CD14-positive monocyte (primary cell): Measurements from ENCODE around the gene TTBK1. TPM values are rescaled to one million over a fixed set of nuclear protein-coding genes. Genes with fewer than 3 reads are reported as not detected.

Experiments used
- DNase-seq, 3 donors: peaks; one replicate each; pipeline ENCODE4 v3.0.0-alpha.2; 2011 to 2022
- H2AFZ ChIP-seq: 2 replicates; pipeline ENCODE4 v1.6.0; 2012; ENCODE audit warnings: mild to moderate bottlenecking, low read depth, low read length, inconsistent platforms; ENCODE audit not compliant: insufficient read depth, poor library complexity, severe bottlenecking
- H3K27ac ChIP-seq, 2 donors: 1 replicate in 1 of 2; 2 replicates in 1 of 2; pipeline ENCODE4 v1.5.1; 2012 to 2013; ENCODE audit warnings: low read length in 2 of 2, control low read depth in 1 of 2, inconsistent platforms in 1 of 2, low read depth in 1 of 2, mild to moderate bottlenecking in 1 of 2
- H3K27me3 ChIP-seq, 2 donors: one replicate each; pipeline versions ENCODE4 v1.6.0 to v1.6.1; 2011 to 2013; ENCODE audit warnings: low read length in 2 of 2; ENCODE audit not compliant: control insufficient read depth in 2 of 2, insufficient read depth in 2 of 2
- H3K36me3 ChIP-seq, 2 donors: replicated peaks in 1 of 2; 1 replicate in 1 of 2; 2 replicates in 1 of 2; pipeline versions ENCODE4 v1.5.1 to v1.6.1; 2012 to 2013; ENCODE audit warnings: low read length in 2 of 2, control low read depth in 1 of 2, inconsistent platforms in 1 of 2, mild to moderate bottlenecking in 1 of 2; ENCODE audit not compliant: insufficient read depth in 2 of 2, control insufficient read depth in 1 of 2
- H3K4me1 ChIP-seq, 2 donors: 1 replicate in 1 of 2; 2 replicates in 1 of 2; pipeline versions ENCODE4 v1.5.1 to v1.6.1; 2012 to 2013; ENCODE audit warnings: low read length in 2 of 2, control low read depth in 1 of 2, inconsistent platforms in 1 of 2, mild to moderate bottlenecking in 1 of 2, moderate library complexity in 1 of 2; ENCODE audit not compliant: insufficient read depth in 2 of 2, control insufficient read depth in 1 of 2
- H3K4me2 ChIP-seq: replicated peaks from 2 replicates; pipeline ENCODE3; 2012; ENCODE audit warnings: low read length, moderate library complexity, mild to moderate bottlenecking; ENCODE audit not compliant: poor library complexity, severe bottlenecking; ENCODE audit errors: extremely low read depth
- H3K4me3 ChIP-seq, 3 experiments: fragments of 200-600 bp in 1 of 3; sonication (generic) in 1 of 3; replicated peaks in 1 of 3; 1 replicate in 2 of 3; 2 replicates in 1 of 3; pipeline ENCODE4 v1.5.1; 2011 to 2013; ENCODE audit warnings: low read length in 3 of 3, mild to moderate bottlenecking in 3 of 3, control low read depth in 2 of 3, low read depth in 2 of 3, inconsistent platforms in 1 of 3, moderate library complexity in 1 of 3
- H3K79me2 ChIP-seq: 2 replicates; pipeline ENCODE4 v1.6.0; 2012; ENCODE audit warnings: mild to moderate bottlenecking, control low read depth, inconsistent platforms, low read length, moderate library complexity; ENCODE audit not compliant: insufficient read depth
- H3K9ac ChIP-seq: 2 replicates; pipeline ENCODE4 v1.6.0; 2017; ENCODE audit warnings: low read length, mild to moderate bottlenecking; ENCODE audit not compliant: insufficient read depth, poor library complexity, severe bottlenecking
- H3K9me3 ChIP-seq, 2 donors: replicated peaks in 1 of 2; 1 replicate in 1 of 2; 2 replicates in 1 of 2; pipeline versions ENCODE4 v1.5.1 to v1.6.1; 2012 to 2013; ENCODE audit warnings: low read length in 2 of 2, control low read depth in 1 of 2; ENCODE audit not compliant: control insufficient read depth in 1 of 2, insufficient read depth in 1 of 2
- H4K20me1 ChIP-seq: 2 replicates; pipeline ENCODE4 v1.6.0; 2012; ENCODE audit warnings: mild to moderate bottlenecking, low read length, control low read depth, moderate library complexity; ENCODE audit not compliant: insufficient read depth
- H3K27ac Mint-ChIP-seq, 7 donors: one replicate each; pipeline ENCODE4 v1.8.0; 2020; ENCODE audit warnings: mild to moderate bottlenecking in 7 of 7, mixed read lengths in 7 of 7, moderate library complexity in 6 of 7, inconsistent platforms in 2 of 7
- H3K27me3 Mint-ChIP-seq, 3 donors: one replicate each; pipeline ENCODE4 v1.8.0; 2021 to 2022; ENCODE audit warnings: low read depth in 3 of 3, mild to moderate bottlenecking in 3 of 3, mixed read lengths in 3 of 3, moderate library complexity in 3 of 3, inconsistent platforms in 1 of 3
- H3K36me3 Mint-ChIP-seq, 2 donors: one replicate each; pipeline ENCODE4 v1.8.0; 2020; ENCODE audit warnings: mixed read lengths in 2 of 2, inconsistent platforms in 1 of 2, mild to moderate bottlenecking in 1 of 2
- H3K4me1 Mint-ChIP-seq: one replicate; pipeline ENCODE4 v1.8.0; 2020; ENCODE audit warnings: mild to moderate bottlenecking, mixed read lengths
- H3K4me3 Mint-ChIP-seq, 2 donors: one replicate each; pipeline ENCODE4 v1.8.0; 2020; ENCODE audit warnings: mild to moderate bottlenecking in 2 of 2, mixed read lengths in 2 of 2, moderate library complexity in 1 of 2
- H3K9me3 Mint-ChIP-seq, 7 donors: one replicate each; pipeline ENCODE4 v1.8.0; 2020 to 2022; ENCODE audit warnings: mixed read lengths in 7 of 7, mild to moderate bottlenecking in 6 of 7, moderate library complexity in 6 of 7, inconsistent platforms in 2 of 7
- CTCF ChIP-seq: fragments of 200-600 bp; IDR thresholded peaks from one replicate; pipeline ENCODE4 v1.8.0; 2022; ENCODE audit warnings: antibody characterized with exemption, mild to moderate bottlenecking
- WGBS: methylation state at CpG from one replicate; pipeline ENCODE4 v1.1.5; 2013; ENCODE audit warnings: missing lambda C conversion rate; ENCODE audit not compliant: insufficient coverage; 5-methylcytosine and 5-hydroxymethylcytosine counted together
- intact Hi-C, 2 donors: fragments of 100-400 bp; cut with micrococcal nuclease; formaldehyde crosslinking; loops; one replicate each; pipeline versions ENCODE4 v1.15.0 to v1.15.1; 2023
- polyA plus RNA-seq, 3 donors: library from polyadenylated mRNA; depleted of rRNA in 1 of 3; unstranded in 2 of 3; stranded (reverse) in 1 of 3; fragments of 300-500 nt in 2 of 3; fragments of >200 nt in 1 of 3; fragmentation: Illumina TruSeq in 2 of 3; gene quantifications; 1 replicate in 2 of 3; 2 replicates in 1 of 3; pipeline ENCODE4 v1.2.3, GENCODE V29; 2012 to 2021

TTBK1 gene
- polyA plus RNA-seq, 3 donors: not detected

- Mint-ChIP-seq H3K36me3 (peaks cover 3 to 9% of the 10 kb centered on the region in 2 donors), H3K9me3 (peaks cover 0 to 21% (median 5%) of the 10 kb centered on the region in 7 donors), H3K4me1 (peaks cover 31% of the 10 kb centered on the region), H3K4me3 (peak overlapping the region in 1 of 2 donors; percentile 88), H3K27ac (no peak overlapping the region), H3K27me3 (peaks cover 73 to 97% (median 93%) of the 10 kb centered on the region in 3 donors)
- Histone ChIP-seq H2AFZ (no peak overlapping the region), H3K9ac (no peak overlapping the region), H3K4me1 (peaks cover 21 to 30% of the 10 kb centered on the region in 2 donors), H3K27me3 (peaks cover 16 to 97% of the 10 kb centered on the region in 2 donors), H3K27ac (no peak overlapping the region), H3K36me3 (no peaks in the 10 kb centered on the region), H3K4me3 (no peak overlapping the region), H4K20me1 (no peaks in the 10 kb centered on the region), H3K79me2 (no peaks in the 10 kb centered on the region), H3K4me2 (no peak overlapping the region), H3K9me3 (no peaks in the 10 kb centered on the region)
- no CpG with 5 or more reads among the region's 2 CpGs for WGBS
- DNase-seq: no peak
- intact Hi-C loops: loop anchor here in 1 of 2 donors (5.0 kb wide), 1 partner anchor 129 kb away; no protein-coding TSS in a partner anchor
- TF ChIP-seq CTCF: no peak
Observed at GRCh38 chr6:43273707-43274106, 30.4 kb downstream of the TTBK1 start.

GRCh38 chr6:43274127-43274915 is 31.0 kb downstream of the TTBK1 start:
- Histone ChIP-seq H3K36me3 (no peaks in the 10 kb centered on the region), H3K4me1 (peaks cover 17 to 25% of the 10 kb centered on the region in 2 donors), H3K9me3 (no peaks in the 10 kb centered on the region), H3K79me2 (no peaks in the 10 kb centered on the region), H3K27me3 (peaks cover 16 to 92% of the 10 kb centered on the region in 2 donors), H3K4me3 (peak overlapping the region in 1 of 3 experiments; percentile 59), H4K20me1 (no peaks in the 10 kb centered on the region), H3K4me2 (peak overlapping the region; percentile 73), H3K27ac (no peak overlapping the region), H3K9ac (no peak overlapping the region), H2AFZ (no peak overlapping the region)
- WGBS: 94% methylated on average over 3 of the region's 10 CpGs
- no peak overlapping the region for H3K27ac Mint-ChIP-seq
- peak overlapping the region; percentile 69 to 88 for H3K4me3 Mint-ChIP-seq
- peaks cover 72 to 95% (median 91%) of the 10 kb centered on the region in 3 donors for H3K27me3 Mint-ChIP-seq
- intact Hi-C loops: loop anchor here in 1 of 2 donors (5.0 kb wide), 1 partner anchor 128 kb away; no protein-coding TSS in a partner anchor
- H3K4me1 Mint-ChIP-seq: peaks cover 25% of the 10 kb centered on the region
- TF ChIP-seq CTCF: no peak
- H3K9me3 Mint-ChIP-seq: peaks cover 0 to 17% (median 5%) of the 10 kb centered on the region in 7 donors
- peaks cover 3 to 9% of the 10 kb centered on the region in 2 donors for H3K36me3 Mint-ChIP-seq
- no peak for DNase-seq
